Measurements from ENCODE around the gene MUC2.

Gene MUC2

DNA sequence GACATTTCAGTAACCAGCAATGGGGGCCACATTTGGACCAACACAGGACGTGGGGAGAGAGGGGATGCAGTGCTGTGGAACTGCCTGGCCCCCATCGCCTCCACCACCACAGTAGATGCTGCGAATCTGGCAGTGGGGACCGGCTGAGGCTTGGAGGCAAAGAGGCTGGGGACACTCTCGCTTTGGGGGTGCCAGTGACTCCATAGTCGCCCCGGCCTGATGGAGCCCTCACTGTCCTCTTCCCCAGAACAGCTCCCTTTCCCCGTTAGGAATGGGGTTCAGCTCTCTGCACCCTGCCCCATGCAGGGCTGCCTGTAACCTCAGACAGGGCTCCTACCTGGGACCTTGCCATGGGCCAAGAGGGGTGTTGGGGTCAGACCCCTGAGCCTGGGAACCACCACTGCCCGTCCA lies 1.8 kb upstream of the MUC2 start:
- no peak overlapping the region for H3K4me3 ChIP-seq (ENCODE audit: insufficient read depth, low read depth, low read length, poor library complexity, severe bottlenecking)
- no peaks in the 10 kb centered on the region for H3K27me3 ChIP-seq (replicated peaks; ENCODE audit: control insufficient read depth, insufficient read depth, low read length, poor library complexity, severe bottlenecking)
- H3K36me3 ChIP-seq (ENCODE audit: control insufficient read depth, insufficient read depth, low read length), result no peaks in the 10 kb centered on the region
- no peaks in the 10 kb centered on the region for H3K9me3 ChIP-seq (ENCODE audit: control insufficient read depth, low read length)
- no peak for DNase-seq
- no peak overlapping the region for H3K27ac ChIP-seq (ENCODE audit: insufficient read depth, low read length, poor library complexity, severe bottlenecking)
- no peaks in the 10 kb centered on the region for H3K4me1 ChIP-seq (ENCODE audit: control insufficient read depth, insufficient read depth, low read length, poor library complexity, severe bottlenecking)

DNA sequence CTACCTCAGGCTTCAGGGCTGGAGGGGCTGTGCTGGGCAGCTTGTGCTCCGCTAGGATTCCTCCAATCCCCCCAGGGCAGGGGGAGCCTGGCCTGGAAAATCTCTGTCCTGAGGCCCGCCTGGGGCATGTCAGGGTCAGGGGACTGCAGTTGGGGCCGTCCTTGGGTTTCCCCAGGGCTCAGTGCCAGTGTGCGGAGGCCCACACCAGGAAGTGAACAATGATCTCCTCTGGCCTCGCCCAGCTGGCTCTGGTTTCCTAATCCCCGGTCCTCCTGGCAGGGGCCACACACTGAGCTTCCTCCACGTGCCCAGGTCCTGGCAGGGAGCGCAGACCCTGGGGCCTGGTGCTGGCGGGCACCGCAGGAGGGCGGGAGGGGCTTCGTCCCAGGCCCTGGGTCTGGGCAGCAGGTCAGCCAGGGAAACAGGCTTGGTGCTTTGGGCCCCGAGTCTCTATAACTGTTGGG lies 1.4 kb upstream of the MUC2 start:
- Histone ChIP-seq H3K4me1 (ENCODE audit: control insufficient read depth, insufficient read depth, low read length, poor library complexity, severe bottlenecking) (no peaks in the 10 kb centered on the region), H3K27me3 (replicated peaks; ENCODE audit: control insufficient read depth, insufficient read depth, low read length, poor library complexity, severe bottlenecking) (no peaks in the 10 kb centered on the region), H3K36me3 (ENCODE audit: control insufficient read depth, insufficient read depth, low read length) (no peaks in the 10 kb centered on the region), H3K4me3 (ENCODE audit: insufficient read depth, low read depth, low read length, poor library complexity, severe bottlenecking) (no peak overlapping the region), H3K9me3 (ENCODE audit: control insufficient read depth, low read length) (no peaks in the 10 kb centered on the region), H3K27ac (ENCODE audit: insufficient read depth, low read length, poor library complexity, severe bottlenecking) (no peak overlapping the region)
- DNase-seq, result no peak

DNA sequence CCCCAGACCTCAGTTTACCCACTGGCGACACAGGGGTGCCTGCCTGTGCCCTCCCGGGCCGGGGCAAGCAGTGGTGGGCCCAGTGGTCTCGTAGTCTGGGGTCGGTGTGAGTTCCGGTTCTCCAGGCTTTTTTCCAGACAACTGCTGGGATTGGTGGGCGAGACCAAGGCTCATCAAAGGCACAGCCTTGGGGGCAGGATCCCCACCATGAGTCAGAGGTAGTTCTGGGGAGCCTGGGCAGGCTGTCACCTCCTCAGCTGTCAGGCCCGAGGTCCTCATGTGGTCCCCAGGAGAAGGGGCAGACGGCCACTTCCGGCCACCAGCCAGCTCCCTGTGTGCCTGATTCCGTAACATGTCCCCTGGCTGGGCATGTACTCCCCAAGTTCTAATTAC lies 827 bp upstream of the MUC2 start:
- Histone ChIP-seq H3K36me3 (ENCODE audit: control insufficient read depth, insufficient read depth, low read length) (no peaks in the 10 kb centered on the region), H3K27ac (ENCODE audit: insufficient read depth, low read length, poor library complexity, severe bottlenecking) (no peak overlapping the region), H3K4me3 (ENCODE audit: insufficient read depth, low read depth, low read length, poor library complexity, severe bottlenecking) (no peak overlapping the region), H3K27me3 (replicated peaks; ENCODE audit: control insufficient read depth, insufficient read depth, low read length, poor library complexity, severe bottlenecking) (no peaks in the 10 kb centered on the region), H3K9me3 (ENCODE audit: control insufficient read depth, low read length) (no peaks in the 10 kb centered on the region), H3K4me1 (ENCODE audit: control insufficient read depth, insufficient read depth, low read length, poor library complexity, severe bottlenecking) (no peaks in the 10 kb centered on the region)
- no peak for DNase-seq

DNA sequence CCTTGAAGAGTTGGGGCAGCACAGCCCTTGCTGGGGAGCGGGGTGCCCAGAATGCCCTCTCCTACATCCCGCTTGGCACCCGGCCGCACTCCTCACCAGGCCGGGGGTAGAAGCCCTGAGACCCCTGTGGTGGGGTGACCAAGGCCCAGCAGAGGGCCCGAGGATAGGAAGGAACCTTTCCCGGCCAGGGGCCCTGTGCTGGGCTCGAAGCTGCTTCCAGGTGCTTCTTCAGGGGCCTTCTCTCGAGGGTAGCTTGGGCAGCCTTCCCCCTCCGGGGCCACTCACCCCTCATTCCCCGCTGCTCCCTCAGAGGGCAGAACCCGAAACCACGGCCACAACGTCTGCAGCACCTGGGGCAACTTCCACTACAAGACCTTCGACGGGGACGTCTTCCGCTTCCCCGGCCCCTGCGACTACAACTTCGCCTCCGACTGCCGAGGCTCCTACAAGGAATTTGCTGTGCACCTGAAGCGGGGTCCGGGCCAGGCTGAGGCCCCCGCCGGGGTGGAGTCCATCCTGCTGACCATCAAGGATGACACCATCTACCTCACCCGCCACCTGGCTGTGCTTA lies 752 bp downstream of the MUC2 start:
- no peak overlapping the region for H3K27ac ChIP-seq (ENCODE audit: insufficient read depth, low read length, poor library complexity, severe bottlenecking)
- H3K9me3 ChIP-seq (ENCODE audit: control insufficient read depth, low read length), result no peaks in the 10 kb centered on the region
- no peak overlapping the region for H3K4me3 ChIP-seq (ENCODE audit: insufficient read depth, low read depth, low read length, poor library complexity, severe bottlenecking)
- H3K36me3 ChIP-seq (ENCODE audit: control insufficient read depth, insufficient read depth, low read length), result no peaks in the 10 kb centered on the region
- H3K4me1 ChIP-seq (ENCODE audit: control insufficient read depth, insufficient read depth, low read length, poor library complexity, severe bottlenecking), result no peaks in the 10 kb centered on the region
- H3K27me3 ChIP-seq (replicated peaks; ENCODE audit: control insufficient read depth, insufficient read depth, low read length, poor library complexity, severe bottlenecking), result no peaks in the 10 kb centered on the region
- no peak for DNase-seq

DNA sequence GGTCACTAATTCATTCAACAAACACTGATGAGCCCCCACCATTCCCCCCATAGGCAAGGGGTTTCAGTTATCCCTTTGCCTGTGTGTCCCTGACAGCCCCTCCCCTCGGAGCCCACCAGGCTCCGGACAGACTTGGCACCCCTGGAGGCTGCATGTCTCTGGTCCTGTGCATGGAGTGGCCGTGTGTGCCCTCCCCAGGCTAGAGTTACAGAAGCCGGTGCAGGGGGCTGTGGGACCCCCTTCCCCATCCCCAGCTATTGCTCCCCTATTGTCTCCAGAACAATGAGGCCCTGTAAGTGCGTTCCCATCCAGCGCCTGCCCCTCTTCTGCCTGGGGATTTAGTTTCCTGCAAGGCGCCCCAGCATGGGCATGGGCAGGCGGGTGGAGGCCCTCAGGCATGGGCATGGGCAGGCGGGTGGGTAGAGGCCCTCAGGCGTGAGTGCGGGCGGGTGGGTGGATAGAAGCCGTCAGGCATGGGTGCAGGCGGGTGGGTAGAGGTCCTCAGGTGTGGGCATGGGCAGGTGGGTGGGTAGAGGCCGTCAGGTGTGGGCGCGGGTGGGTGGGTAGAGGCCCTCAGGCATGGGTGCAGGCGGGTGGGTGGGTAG lies 1.5 kb downstream of the MUC2 start:
- Histone ChIP-seq H3K36me3 (ENCODE audit: control insufficient read depth, insufficient read depth, low read length) (no peaks in the 10 kb centered on the region), H3K27me3 (replicated peaks; ENCODE audit: control insufficient read depth, insufficient read depth, low read length, poor library complexity, severe bottlenecking) (no peaks in the 10 kb centered on the region), H3K4me1 (ENCODE audit: control insufficient read depth, insufficient read depth, low read length, poor library complexity, severe bottlenecking) (no peaks in the 10 kb centered on the region), H3K27ac (ENCODE audit: insufficient read depth, low read length, poor library complexity, severe bottlenecking) (no peak overlapping the region), H3K4me3 (ENCODE audit: insufficient read depth, low read depth, low read length, poor library complexity, severe bottlenecking) (no peak overlapping the region), H3K9me3 (ENCODE audit: control insufficient read depth, low read length) (no peaks in the 10 kb centered on the region)
- DNase-seq, result no peak

DNA sequence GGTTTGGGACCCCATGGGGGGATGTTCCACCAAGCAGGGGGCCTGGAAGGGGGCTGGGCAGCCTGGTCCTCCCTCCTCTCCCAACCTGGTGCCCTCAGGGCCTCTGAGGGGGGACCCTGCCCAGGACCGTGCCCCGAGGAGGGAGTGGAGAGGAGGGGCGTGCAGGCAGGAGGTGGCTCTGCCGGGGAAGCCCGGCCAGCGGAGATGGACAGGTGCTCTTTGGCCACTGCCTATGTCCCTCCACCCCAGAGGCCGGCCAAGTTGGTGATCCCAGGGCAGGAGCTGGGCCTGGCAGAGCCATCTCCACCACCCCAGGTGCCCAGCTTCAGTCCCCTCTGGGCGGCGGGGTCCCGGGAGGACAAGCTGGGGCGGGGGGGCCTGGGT lies 2.4 kb downstream of the MUC2 start:
- Histone ChIP-seq H3K27ac (ENCODE audit: insufficient read depth, low read length, poor library complexity, severe bottlenecking) (no peak overlapping the region), H3K27me3 (replicated peaks; ENCODE audit: control insufficient read depth, insufficient read depth, low read length, poor library complexity, severe bottlenecking) (no peaks in the 10 kb centered on the region)

DNA sequence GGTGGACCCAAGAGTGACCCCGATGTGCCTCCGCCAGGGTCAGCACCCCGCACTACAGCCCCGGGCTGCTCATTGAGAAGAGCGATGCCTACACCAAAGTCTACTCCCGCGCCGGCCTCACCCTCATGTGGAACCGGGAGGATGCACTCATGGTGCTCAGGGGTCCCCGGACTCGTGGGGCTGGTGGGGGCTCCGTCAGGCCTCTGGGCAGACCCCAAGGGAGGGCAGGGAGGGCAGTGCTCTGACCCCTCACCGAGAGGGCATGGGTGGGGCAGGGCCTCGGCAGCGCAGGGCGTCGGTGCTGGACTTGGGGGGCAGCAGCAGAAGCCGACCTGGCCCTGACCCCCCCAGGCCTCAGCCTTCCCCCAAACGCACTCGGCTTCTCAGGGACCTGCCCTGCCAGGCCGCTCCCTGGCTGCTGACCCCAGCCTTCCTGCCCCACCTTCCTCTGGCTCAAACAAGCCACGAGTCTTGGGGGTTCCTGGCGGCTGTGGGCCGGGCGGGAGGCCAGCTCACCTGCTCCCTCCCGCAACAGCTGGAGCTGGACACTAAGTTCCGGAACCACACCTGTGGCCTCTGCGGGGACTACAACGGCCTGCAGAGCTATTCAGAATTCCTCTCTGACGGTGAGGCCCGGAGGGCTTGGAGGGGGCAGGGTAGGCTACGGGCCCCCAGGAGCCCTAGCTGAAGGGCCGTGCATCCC lies 2.9 kb downstream of the MUC2 start:
- H3K27ac ChIP-seq (ENCODE audit: insufficient read depth, low read length, poor library complexity, severe bottlenecking), result no peak overlapping the region
- H3K27me3 ChIP-seq (replicated peaks; ENCODE audit: control insufficient read depth, insufficient read depth, low read length, poor library complexity, severe bottlenecking), result no peaks in the 10 kb centered on the region
- DNase-seq, result no peak
- H3K4me1 ChIP-seq (ENCODE audit: control insufficient read depth, insufficient read depth, low read length, poor library complexity, severe bottlenecking), result no peaks in the 10 kb centered on the region
- no peaks in the 10 kb centered on the region for H3K36me3 ChIP-seq (ENCODE audit: control insufficient read depth, insufficient read depth, low read length)
- no peaks in the 10 kb centered on the region for H3K9me3 ChIP-seq (ENCODE audit: control insufficient read depth, low read length)
- H3K4me3 ChIP-seq (ENCODE audit: insufficient read depth, low read depth, low read length, poor library complexity, severe bottlenecking), result no peak overlapping the region

More for the DNA sequence above, 2.4 kb downstream of the MUC2 start:
- Histone ChIP-seq H3K4me3 (ENCODE audit: insufficient read depth, low read depth, low read length, poor library complexity, severe bottlenecking) (no peak overlapping the region), H3K36me3 (ENCODE audit: control insufficient read depth, insufficient read depth, low read length) (no peaks in the 10 kb centered on the region), H3K9me3 (ENCODE audit: control insufficient read depth, low read length) (no peaks in the 10 kb centered on the region), H3K4me1 (ENCODE audit: control insufficient read depth, insufficient read depth, low read length, poor library complexity, severe bottlenecking) (no peaks in the 10 kb centered on the region)
- no peak for DNase-seq

DNA sequence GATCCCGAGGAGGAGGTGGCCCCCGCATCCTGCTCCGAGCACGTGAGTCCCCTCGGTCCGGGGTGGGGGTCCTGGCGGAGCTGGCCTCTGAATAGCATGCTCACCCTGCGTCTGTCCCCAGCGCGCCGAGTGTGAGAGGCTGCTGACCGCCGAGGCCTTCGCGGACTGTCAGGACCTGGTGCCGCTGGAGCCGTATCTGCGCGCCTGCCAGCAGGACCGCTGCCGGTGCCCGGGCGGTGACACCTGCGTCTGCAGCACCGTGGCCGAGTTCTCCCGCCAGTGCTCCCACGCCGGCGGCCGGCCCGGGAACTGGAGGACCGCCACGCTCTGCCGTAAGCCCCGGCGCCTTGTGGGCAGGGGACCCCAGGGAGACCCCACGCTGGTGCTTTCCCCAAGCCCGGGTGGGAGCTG lies 3.5 kb downstream of the MUC2 start:
- H3K36me3 ChIP-seq (ENCODE audit: control insufficient read depth, insufficient read depth, low read length), result no peaks in the 10 kb centered on the region
- no peak overlapping the region for H3K4me3 ChIP-seq (ENCODE audit: insufficient read depth, low read depth, low read length, poor library complexity, severe bottlenecking)
- no peaks in the 10 kb centered on the region for H3K27me3 ChIP-seq (replicated peaks; ENCODE audit: control insufficient read depth, insufficient read depth, low read length, poor library complexity, severe bottlenecking)
- no peaks in the 10 kb centered on the region for H3K4me1 ChIP-seq (ENCODE audit: control insufficient read depth, insufficient read depth, low read length, poor library complexity, severe bottlenecking)
- DNase-seq, result no peak
- H3K9me3 ChIP-seq (ENCODE audit: control insufficient read depth, low read length), result no peaks in the 10 kb centered on the region
- no peak overlapping the region for H3K27ac ChIP-seq (ENCODE audit: insufficient read depth, low read length, poor library complexity, severe bottlenecking)

DNA sequence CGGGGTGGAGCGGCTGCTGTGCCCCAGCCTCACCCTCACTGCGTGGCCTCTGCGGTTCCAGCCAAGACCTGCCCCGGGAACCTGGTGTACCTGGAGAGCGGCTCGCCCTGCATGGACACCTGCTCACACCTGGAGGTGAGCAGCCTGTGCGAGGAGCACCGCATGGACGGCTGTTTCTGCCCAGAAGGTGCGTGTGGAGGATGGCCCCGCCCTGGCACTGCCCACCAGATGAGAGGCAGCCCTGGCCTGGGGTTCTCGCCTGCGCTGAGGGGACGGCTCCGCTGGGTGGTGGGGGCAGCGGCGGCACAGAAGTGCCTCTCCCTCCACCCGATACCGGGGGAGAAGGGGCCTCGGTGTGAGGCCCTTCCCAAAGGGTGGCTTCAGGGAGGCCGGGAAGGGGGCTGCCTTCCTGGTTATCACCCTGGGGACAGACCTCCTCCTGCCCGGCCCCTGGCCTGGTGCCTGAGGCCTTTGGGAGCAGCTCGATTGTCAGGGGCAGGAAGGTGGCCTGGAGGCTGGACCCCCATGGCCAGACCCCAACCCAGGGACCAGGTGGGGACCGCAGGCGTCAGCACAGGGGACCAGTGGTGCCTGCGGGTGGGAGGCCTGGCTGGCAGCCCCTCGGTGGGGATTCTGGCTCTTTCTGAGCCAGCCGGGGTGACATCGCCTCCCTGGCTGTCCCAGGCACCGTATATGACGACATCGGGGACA lies 7.1 kb downstream of the MUC2 start:
- Histone ChIP-seq H3K9me3 (ENCODE audit: control insufficient read depth, low read length) (no peaks in the 10 kb centered on the region), H3K4me1 (ENCODE audit: control insufficient read depth, insufficient read depth, low read length, poor library complexity, severe bottlenecking) (no peaks in the 10 kb centered on the region), H3K27me3 (replicated peaks; ENCODE audit: control insufficient read depth, insufficient read depth, low read length, poor library complexity, severe bottlenecking) (no peaks in the 10 kb centered on the region), H3K36me3 (ENCODE audit: control insufficient read depth, insufficient read depth, low read length) (no peaks in the 10 kb centered on the region), H3K27ac (ENCODE audit: insufficient read depth, low read length, poor library complexity, severe bottlenecking) (no peak overlapping the region), H3K4me3 (ENCODE audit: insufficient read depth, low read depth, low read length, poor library complexity, severe bottlenecking) (no peak overlapping the region)
- no peak for DNase-seq

DNA sequence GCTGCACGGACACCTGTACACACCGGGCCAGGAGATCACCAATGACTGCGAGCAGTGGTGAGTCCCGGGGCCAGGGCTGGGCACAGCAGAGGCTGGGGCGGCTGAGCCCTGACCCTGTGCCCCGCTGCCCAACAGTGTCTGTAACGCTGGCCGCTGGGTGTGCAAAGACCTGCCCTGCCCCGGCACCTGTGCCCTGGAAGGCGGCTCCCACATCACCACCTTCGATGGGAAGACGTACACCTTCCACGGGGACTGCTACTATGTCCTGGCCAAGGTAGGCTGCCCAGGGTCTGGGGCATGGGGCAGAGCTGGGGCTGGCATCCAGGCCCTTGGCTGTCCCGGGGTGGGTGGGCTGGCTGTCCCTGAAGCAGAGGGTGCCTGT lies 7.7 kb downstream of the MUC2 start:
- DNase-seq, result no peak
- no peak overlapping the region for H3K27ac ChIP-seq (ENCODE audit: insufficient read depth, low read length, poor library complexity, severe bottlenecking)
- H3K9me3 ChIP-seq (ENCODE audit: control insufficient read depth, low read length), result no peaks in the 10 kb centered on the region

More for the DNA sequence above, 7.7 kb downstream of the MUC2 start:
- no peaks in the 10 kb centered on the region for H3K4me1 ChIP-seq (ENCODE audit: control insufficient read depth, insufficient read depth, low read length, poor library complexity, severe bottlenecking)
- no peak overlapping the region for H3K4me3 ChIP-seq (ENCODE audit: insufficient read depth, low read depth, low read length, poor library complexity, severe bottlenecking)
- H3K27me3 ChIP-seq (replicated peaks; ENCODE audit: control insufficient read depth, insufficient read depth, low read length, poor library complexity, severe bottlenecking), result no peaks in the 10 kb centered on the region
- no peaks in the 10 kb centered on the region for H3K36me3 ChIP-seq (ENCODE audit: control insufficient read depth, insufficient read depth, low read length)
